CD4-positive, alpha-beta memory T cell (primary cell): ENCODE results near the gene NT5C1A. TPM values are rescaled to one million over a fixed set of nuclear protein-coding genes. Genes with fewer than 3 reads are reported as not detected.

Source experiments
- CTCF ChIA-PET: fragments of 350-600 bp; sonication (Branson Sonifier 250); formaldehyde crosslinking; loops from one replicate; lab custom pipeline; 2021; ENCODE audit warnings: inconsistent platforms; ENCODE audit not compliant: partially characterized antibody; lab: Charles Lee
- POLR2A ChIA-PET: fragments of 350-600 bp; sonication (Branson Sonifier 250); formaldehyde crosslinking; loops from one replicate; lab custom pipeline; 2021; ENCODE audit not compliant: partially characterized antibody; lab: Charles Lee
- DNase-seq, 5 donors: peaks; one replicate each; pipeline versions ENCODE4 v3.0.0 to v3.0.0-alpha.2; 2020 to 2022; ENCODE audit warnings: mixed read lengths in 1 of 5
- H3K27ac ChIP-seq: one replicate; pipeline ENCODE4 v1.7.0; 2013; ENCODE audit warnings: low read depth, low read length
- H3K27me3 ChIP-seq: 2 replicates; pipeline ENCODE4 v1.7.0; 2013; ENCODE audit warnings: mild to moderate bottlenecking, low read length, moderate library complexity; ENCODE audit not compliant: insufficient read depth
- H3K36me3 ChIP-seq: 2 replicates; pipeline ENCODE4 v1.7.0; 2013; ENCODE audit warnings: mild to moderate bottlenecking, low read length, moderate library complexity; ENCODE audit not compliant: insufficient read depth
- H3K4me1 ChIP-seq: 2 replicates; pipeline ENCODE4 v1.7.0; 2013; ENCODE audit warnings: mild to moderate bottlenecking, low read length, moderate library complexity; ENCODE audit not compliant: insufficient read depth
- H3K4me3 ChIP-seq, 2 donors: one replicate each; pipeline ENCODE4 v1.7.0; 2013; ENCODE audit warnings: low read length in 2 of 2, mild to moderate bottlenecking in 1 of 2
- H3K9me3 ChIP-seq, 2 donors: one replicate each; pipeline ENCODE4 v1.7.0; 2013; ENCODE audit warnings: low read length in 2 of 2, control low read depth in 1 of 2; ENCODE audit not compliant: control insufficient read depth in 1 of 2
- H3K27ac Mint-ChIP-seq, 7 donors: one replicate each; pipeline ENCODE4 v1.8.0; 2020 to 2021; ENCODE audit warnings: mixed read lengths in 7 of 7, mild to moderate bottlenecking in 6 of 7, inconsistent platforms in 3 of 7, moderate library complexity in 3 of 7
- H3K27me3 Mint-ChIP-seq, 2 donors: one replicate each; pipeline ENCODE4 v1.8.0; 2020 to 2021; ENCODE audit warnings: mixed read lengths in 2 of 2
- H3K36me3 Mint-ChIP-seq, 2 donors: one replicate each; pipeline ENCODE4 v1.8.0; 2020 to 2021; ENCODE audit warnings: mixed read lengths in 2 of 2, inconsistent platforms in 1 of 2, mild to moderate bottlenecking in 1 of 2
- H3K4me1 Mint-ChIP-seq, 4 donors: one replicate each; pipeline ENCODE4 v1.8.0; 2020 to 2021; ENCODE audit warnings: mixed read lengths in 4 of 4, mild to moderate bottlenecking in 1 of 4
- H3K4me3 Mint-ChIP-seq, 8 donors: one replicate each; pipeline ENCODE4 v1.8.0; 2020 to 2021; ENCODE audit warnings: mixed read lengths in 8 of 8, mild to moderate bottlenecking in 7 of 8, moderate library complexity in 6 of 8, inconsistent platforms in 3 of 8
- H3K9me3 Mint-ChIP-seq, 8 donors: one replicate each; pipeline ENCODE4 v1.8.0; 2020 to 2021; ENCODE audit warnings: mixed read lengths in 8 of 8, mild to moderate bottlenecking in 5 of 8, inconsistent platforms in 3 of 8, moderate library complexity in 1 of 8
- intact Hi-C: fragments of 100-400 bp; cut with micrococcal nuclease; formaldehyde crosslinking; loops from one replicate; pipeline ENCODE4 v1.15.1; 2023
- polyA plus RNA-seq, 2 donors: library from polyadenylated mRNA; unstranded; fragments of 300-500 nt; fragmentation: Illumina TruSeq; gene quantifications; one replicate each; pipeline ENCODE4 v1.2.3, GENCODE V29; 2021
- total RNA-seq, 2 experiments: library from RNA; stranded (reverse); gene quantifications; one replicate each; pipeline ENCODE4 v1.2.3, GENCODE V29; 2021

The NT5C1A gene
- total and polyA plus RNA-seq, 4 experiments from 2014 or later: 0.29 to 0.42 TPM; not detected in 2

DNA sequence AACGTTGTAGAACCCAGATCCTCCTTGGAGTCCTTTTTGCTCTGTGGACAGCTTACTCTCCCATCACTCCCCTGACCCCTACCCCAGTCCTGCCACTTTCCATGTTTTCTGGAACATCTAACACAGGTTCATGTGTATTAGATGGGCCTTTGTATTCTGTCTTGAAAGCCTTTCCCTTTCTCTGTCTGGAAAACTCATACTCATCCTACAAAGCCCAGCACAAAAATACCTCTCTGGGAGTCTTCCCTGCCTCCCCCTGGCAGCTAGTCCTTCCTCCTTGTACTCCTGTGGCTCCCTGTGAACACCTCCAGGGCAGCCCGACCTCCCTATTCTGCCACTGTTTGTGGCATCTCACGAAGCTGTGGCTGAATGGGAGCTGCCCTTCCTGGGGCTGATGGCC, 24.7 kb downstream of the NT5C1A start:
- CTCF ChIA-PET: interaction anchor here (1.7 to 4.4 kb wide), 4 partner anchors 12 to 41 kb away, joined by 5 to 39 read pairs (median 17); no protein-coding TSS in a partner anchor
- H3K9me3 Mint-ChIP-seq: peaks cover 0 to 4% (median 0%) of the 10 kb centered on the region in 8 donors
- POLR2A ChIA-PET: no interaction called here

DNA sequence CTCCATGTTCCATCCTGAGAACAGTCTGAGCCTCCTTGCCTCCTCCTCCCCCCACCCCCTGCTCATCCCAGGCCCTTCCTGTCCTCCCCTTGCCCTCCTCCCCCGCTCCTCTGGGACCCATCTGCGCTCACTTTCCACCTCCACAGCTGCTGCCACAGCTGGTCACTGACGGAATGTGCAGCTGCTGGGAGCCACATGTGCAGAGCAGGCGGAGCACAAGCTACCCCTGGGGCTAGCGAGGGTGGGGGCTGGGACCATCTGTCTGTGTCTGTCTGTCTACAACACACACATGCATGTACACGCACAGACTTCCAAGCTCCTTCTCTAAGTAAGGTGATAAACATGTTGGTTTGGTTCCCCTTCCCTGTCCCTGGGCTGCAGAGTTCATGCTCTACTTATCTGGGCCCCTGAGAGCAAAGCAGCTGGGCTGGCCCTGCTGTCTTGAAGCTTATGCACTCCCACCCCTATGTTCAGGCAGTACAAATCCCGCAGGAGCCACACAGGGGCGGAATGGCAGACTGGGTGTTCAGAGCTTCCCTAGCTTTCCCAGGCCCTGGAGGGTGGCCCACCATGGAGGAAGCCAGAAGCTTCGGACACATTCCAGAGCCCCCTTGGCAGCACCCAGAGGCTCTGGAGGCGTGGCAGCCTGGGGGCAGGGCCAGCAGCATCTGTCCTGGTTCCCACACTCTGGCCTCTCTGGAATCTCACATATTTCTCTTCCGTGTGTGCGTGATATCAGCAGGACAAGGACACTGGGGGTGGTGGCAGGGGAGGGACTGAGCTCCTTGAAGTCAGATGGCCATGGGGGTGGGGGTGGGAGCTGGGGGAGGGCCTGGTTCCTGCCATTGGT, 25.4 kb downstream of the NT5C1A start:
- ChIA-PET CTCF (interaction anchor here (2.8 to 4.4 kb wide), 3 partner anchors 12 to 41 kb away, joined by 13 to 39 read pairs (median 21); no protein-coding TSS in a partner anchor), POLR2A (no interaction called here)
- H3K9me3 ChIP-seq: no peaks in the 10 kb centered on the region
- H3K27ac ChIP-seq: no peak overlapping the region
- no peaks in the 10 kb centered on the region for H3K4me1 ChIP-seq
- H3K36me3 ChIP-seq: no peaks in the 10 kb centered on the region
- H3K27me3 ChIP-seq: no peaks in the 10 kb centered on the region
- intact Hi-C loops: no loop called here
- no peak for DNase-seq
- no peak overlapping the region for H3K27ac Mint-ChIP-seq
- H3K27me3 Mint-ChIP-seq: no peaks in the 10 kb centered on the region
- no peaks in the 10 kb centered on the region for H3K4me1 Mint-ChIP-seq
- peaks cover 0 to 4% (median 0%) of the 10 kb centered on the region in 8 donors for H3K9me3 Mint-ChIP-seq
- H3K4me3 ChIP-seq: no peak overlapping the region
- H3K36me3 Mint-ChIP-seq: no peaks in the 10 kb centered on the region
- no peak overlapping the region for H3K4me3 Mint-ChIP-seq

More for the DNA sequence above, 24.7 kb downstream of the NT5C1A start:
- H3K4me1 Mint-ChIP-seq: no peaks in the 10 kb centered on the region
- H3K36me3 ChIP-seq: no peaks in the 10 kb centered on the region
- H3K27ac Mint-ChIP-seq: no peak overlapping the region
- H3K9me3 ChIP-seq: no peaks in the 10 kb centered on the region
- no peak overlapping the region for H3K4me3 Mint-ChIP-seq
- H3K4me1 ChIP-seq: no peaks in the 10 kb centered on the region
- no peak overlapping the region for H3K27ac ChIP-seq
- H3K27me3 Mint-ChIP-seq: no peaks in the 10 kb centered on the region
- no peak for DNase-seq
- H3K36me3 Mint-ChIP-seq: no peaks in the 10 kb centered on the region
- no peak overlapping the region for H3K4me3 ChIP-seq
- intact Hi-C loops: no loop called here
- H3K27me3 ChIP-seq: no peaks in the 10 kb centered on the region

- H3K36me3 Mint-ChIP-seq: no peaks in the 10 kb centered on the region
- H3K27ac Mint-ChIP-seq: no peak overlapping the region
- no peaks in the 10 kb centered on the region for H3K4me1 Mint-ChIP-seq
- CTCF ChIA-PET: interaction anchor here (2.8 to 4.4 kb wide), 2 partner anchors 13 to 36 kb away, joined by 21 to 39 read pairs; no protein-coding TSS in a partner anchor
- Histone ChIP-seq H3K36me3 (no peaks in the 10 kb centered on the region), H3K9me3 (no peaks in the 10 kb centered on the region), H3K27ac (no peak overlapping the region), H3K4me1 (no peaks in the 10 kb centered on the region), H3K27me3 (no peaks in the 10 kb centered on the region), H3K4me3 (no peak overlapping the region)
- POLR2A ChIA-PET: no interaction called here
- no peaks in the 10 kb centered on the region for H3K27me3 Mint-ChIP-seq
- intact Hi-C loops: no loop called here
- no peak for DNase-seq
- peaks cover 0 to 4% (median 0%) of the 10 kb centered on the region in 8 donors for H3K9me3 Mint-ChIP-seq
- H3K4me3 Mint-ChIP-seq: no peak overlapping the region
Measured at GRCh38 chr1:39645411-39646043, 26.4 kb downstream of the NT5C1A start.

GRCh38 chr1:39643705-39644104, 28.2 kb downstream of the NT5C1A start:
- H3K27ac ChIP-seq: no peak overlapping the region
- ChIA-PET POLR2A (no interaction called here), CTCF (interaction anchor here (0.7 to 2.4 kb wide), 3 partner anchors 12 to 37 kb away, joined by 3 to 7 read pairs (median 6); no protein-coding TSS in a partner anchor)
- no peaks in the 10 kb centered on the region for H3K9me3 ChIP-seq
- Mint-ChIP-seq H3K27me3 (peaks cover 0 to 1% of the 10 kb centered on the region in 2 donors), H3K4me1 (peaks cover 0 to 2% (median under 1%) of the 10 kb centered on the region in 4 donors), H3K9me3 (peaks cover 0 to 3% (median 0%) of the 10 kb centered on the region in 8 donors), H3K36me3 (no peaks in the 10 kb centered on the region), H3K27ac (no peak overlapping the region), H3K4me3 (no peak overlapping the region)
- no peaks in the 10 kb centered on the region for H3K27me3 ChIP-seq
- H3K36me3 ChIP-seq: no peaks in the 10 kb centered on the region
- DNase-seq: no peak
- peaks cover 5% of the 10 kb centered on the region for H3K4me1 ChIP-seq
- intact Hi-C loops: no loop called here
- no peak overlapping the region for H3K4me3 ChIP-seq

- peaks cover 5% of the 10 kb centered on the region for H3K4me1 ChIP-seq
- DNase-seq: no peak
- H3K27me3 ChIP-seq: no peaks in the 10 kb centered on the region
- peaks cover 0 to 3% (median 0%) of the 10 kb centered on the region in 8 donors for H3K9me3 Mint-ChIP-seq
- no peak overlapping the region for H3K27ac ChIP-seq
- intact Hi-C loops: no loop called here
- POLR2A ChIA-PET: no interaction called here
- no peaks in the 10 kb centered on the region for H3K9me3 ChIP-seq
- H3K36me3 ChIP-seq: no peaks in the 10 kb centered on the region
- no peak overlapping the region for H3K4me3 ChIP-seq
- H3K4me1 Mint-ChIP-seq: peaks cover 0 to 2% (median under 1%) of the 10 kb centered on the region in 4 donors
- peaks cover 0 to 3% of the 10 kb centered on the region in 2 donors for H3K27me3 Mint-ChIP-seq
- no peak overlapping the region for H3K27ac Mint-ChIP-seq
- H3K36me3 Mint-ChIP-seq: no peaks in the 10 kb centered on the region
- no peak overlapping the region for H3K4me3 Mint-ChIP-seq
- CTCF ChIA-PET: interaction anchor here (1.6 to 2.4 kb wide), 2 partner anchors 16 to 37 kb away, joined by 7 to 9 read pairs; no protein-coding TSS in a partner anchor
Measured at GRCh38 chr1:39642796-39643195, 29.1 kb downstream of the NT5C1A start.

DNA sequence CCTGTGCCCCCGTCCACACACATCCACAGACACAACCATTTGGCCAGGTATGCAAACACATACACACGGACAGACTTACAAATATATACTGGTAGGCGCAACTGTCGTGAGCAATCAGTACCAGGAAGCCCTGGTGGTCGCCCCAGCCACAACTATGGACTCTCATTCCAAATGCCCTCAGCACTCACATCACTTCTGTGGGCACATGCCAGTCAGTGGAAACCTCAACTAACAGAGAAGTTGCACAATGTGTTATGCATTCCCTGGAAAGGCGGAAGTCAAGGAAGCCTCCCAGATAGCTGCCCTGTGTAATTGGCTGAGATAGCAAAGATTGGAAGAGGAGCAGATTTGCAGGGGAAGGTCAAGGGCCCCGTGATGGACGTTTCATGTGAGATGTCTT, 31.0 kb downstream of the NT5C1A start:
- Histone ChIP-seq H3K9me3 (no peaks in the 10 kb centered on the region), H3K4me1 (peaks cover 5% of the 10 kb centered on the region), H3K27ac (no peak overlapping the region), H3K4me3 (no peak overlapping the region), H3K27me3 (no peaks in the 10 kb centered on the region), H3K36me3 (no peaks in the 10 kb centered on the region)
- ChIA-PET POLR2A (no interaction called here), CTCF (interaction anchor here (1.8 kb wide), 2 partner anchors 13 to 18 kb away, joined by 6 to 8 read pairs; no protein-coding TSS in a partner anchor)
- Mint-ChIP-seq H3K4me1 (peaks cover 0 to 2% (median under 1%) of the 10 kb centered on the region in 4 donors), H3K36me3 (no peaks in the 10 kb centered on the region), H3K9me3 (peaks cover 0 to 3% (median 0%) of the 10 kb centered on the region in 8 donors), H3K27me3 (peaks cover 3 to 14% of the 10 kb centered on the region in 2 donors), H3K4me3 (no peak overlapping the region), H3K27ac (no peak overlapping the region)
- no peak for DNase-seq
- intact Hi-C loops: no loop called here
